PFSK-1 (cell line): ENCODE measurements around the gene CATSPER1.

Experiments used
- FOXP2 ChIP-seq: optimal IDR thresholded peaks from 2 replicates; pipeline ENCODE3; 2011; ENCODE audit warnings: borderline replicate concordance, control low read depth, inconsistent platforms; ENCODE audit not compliant: insufficient read depth; ENCODE audit errors: extremely low read length, extremely low read depth
- POLR2AphosphoS5 ChIP-seq: IDR thresholded peaks from 2 replicates; pipeline ENCODE4 v1.6.1; 2012; ENCODE audit warnings: low read depth, mild to moderate bottlenecking, control low read depth, low read length, moderate library complexity
- SIN3A ChIP-seq: IDR thresholded peaks from 2 replicates; pipeline ENCODE4 v1.6.1; 2012; ENCODE audit warnings: mild to moderate bottlenecking, low read length, moderate library complexity, borderline replicate concordance; ENCODE audit not compliant: insufficient read depth
- TAF1 ChIP-seq: IDR thresholded peaks from 2 replicates; pipeline ENCODE4 v1.6.1; 2012; ENCODE audit warnings: low read length, control low read depth, borderline replicate concordance; ENCODE audit not compliant: insufficient read depth
- TF ChIP-seq, protein P1 (sequence below), 2 experiments: IDR thresholded peaks; 2 replicates each; pipeline versions ENCODE4 v1.6.1 to v1.8.0; 2011 to 2012; ENCODE audit warnings: low read depth in 2 of 2, low read length in 2 of 2, control low read depth in 1 of 2, inconsistent platforms in 1 of 2, mild to moderate bottlenecking in 1 of 2, moderate library complexity in 1 of 2; ENCODE audit not compliant: insufficient read depth in 1 of 2

Gene CATSPER1

DNA sequence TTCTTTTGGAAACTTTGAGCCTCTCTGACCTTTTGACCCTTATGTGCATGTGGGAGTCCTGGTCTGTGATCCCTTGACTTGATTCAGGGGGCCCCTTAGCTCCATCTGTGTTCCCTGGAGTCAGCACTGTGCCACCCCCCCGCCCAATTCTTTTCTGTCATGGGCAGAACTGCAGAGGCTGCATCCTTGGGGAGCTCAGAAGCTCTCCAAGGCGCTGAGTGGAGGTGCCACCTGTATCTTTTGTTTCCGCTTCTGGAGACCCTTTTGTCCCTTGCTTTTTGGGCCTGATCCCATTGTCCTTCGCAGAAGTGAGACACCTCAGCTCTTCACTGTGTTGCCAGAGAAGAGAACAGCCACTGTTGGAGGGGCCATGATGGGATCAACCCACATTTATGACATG lies 41.4 kb upstream of the CATSPER1 start:
- TF ChIP-seq FOXP2, result no peak
- no peak for TF ChIP-seq POLR2AphosphoS5
- no peak for TF ChIP-seq TAF1
- TF ChIP-seq SIN3A, result no peak
- TF ChIP-seq, protein P1, sequence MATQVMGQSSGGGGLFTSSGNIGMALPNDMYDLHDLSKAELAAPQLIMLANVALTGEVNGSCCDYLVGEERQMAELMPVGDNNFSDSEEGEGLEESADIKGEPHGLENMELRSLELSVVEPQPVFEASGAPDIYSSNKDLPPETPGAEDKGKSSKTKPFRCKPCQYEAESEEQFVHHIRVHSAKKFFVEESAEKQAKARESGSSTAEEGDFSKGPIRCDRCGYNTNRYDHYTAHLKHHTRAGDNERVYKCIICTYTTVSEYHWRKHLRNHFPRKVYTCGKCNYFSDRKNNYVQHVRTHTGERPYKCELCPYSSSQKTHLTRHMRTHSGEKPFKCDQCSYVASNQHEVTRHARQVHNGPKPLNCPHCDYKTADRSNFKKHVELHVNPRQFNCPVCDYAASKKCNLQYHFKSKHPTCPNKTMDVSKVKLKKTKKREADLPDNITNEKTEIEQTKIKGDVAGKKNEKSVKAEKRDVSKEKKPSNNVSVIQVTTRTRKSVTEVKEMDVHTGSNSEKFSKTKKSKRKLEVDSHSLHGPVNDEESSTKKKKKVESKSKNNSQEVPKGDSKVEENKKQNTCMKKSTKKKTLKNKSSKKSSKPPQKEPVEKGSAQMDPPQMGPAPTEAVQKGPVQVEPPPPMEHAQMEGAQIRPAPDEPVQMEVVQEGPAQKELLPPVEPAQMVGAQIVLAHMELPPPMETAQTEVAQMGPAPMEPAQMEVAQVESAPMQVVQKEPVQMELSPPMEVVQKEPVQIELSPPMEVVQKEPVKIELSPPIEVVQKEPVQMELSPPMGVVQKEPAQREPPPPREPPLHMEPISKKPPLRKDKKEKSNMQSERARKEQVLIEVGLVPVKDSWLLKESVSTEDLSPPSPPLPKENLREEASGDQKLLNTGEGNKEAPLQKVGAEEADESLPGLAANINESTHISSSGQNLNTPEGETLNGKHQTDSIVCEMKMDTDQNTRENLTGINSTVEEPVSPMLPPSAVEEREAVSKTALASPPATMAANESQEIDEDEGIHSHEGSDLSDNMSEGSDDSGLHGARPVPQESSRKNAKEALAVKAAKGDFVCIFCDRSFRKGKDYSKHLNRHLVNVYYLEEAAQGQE (IDR thresholded peaks at IDR 0.05; ENCODE audit: insufficient read depth in 1 of 2, low read depth in 2 of 2, low read length in 2 of 2), result no peak

DNA sequence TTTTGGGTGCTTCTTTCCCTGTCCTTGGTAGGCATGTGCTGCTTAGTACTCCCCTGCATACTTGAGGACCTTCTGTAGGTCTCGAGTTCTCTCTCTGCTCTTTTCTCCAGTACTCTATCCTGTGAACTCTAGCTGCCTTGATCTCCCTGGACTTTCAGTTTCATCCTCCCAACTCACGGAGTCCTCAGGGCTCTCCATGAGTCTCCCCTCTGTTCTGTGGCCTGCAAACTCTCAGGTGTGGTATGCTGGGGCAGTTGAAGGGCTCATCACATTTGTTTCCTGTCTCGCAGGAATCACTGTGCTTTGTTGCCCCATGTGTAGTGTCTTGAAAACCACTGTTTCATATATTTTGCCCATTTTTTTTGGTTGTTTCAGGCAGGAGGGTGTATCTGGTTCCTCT lies 40.5 kb upstream of the CATSPER1 start:
- TF ChIP-seq POLR2AphosphoS5, result no peak
- TF ChIP-seq TAF1, result no peak
- no peak for TF ChIP-seq FOXP2
- TF ChIP-seq, protein P1 (IDR thresholded peaks at IDR 0.05; ENCODE audit: insufficient read depth in 1 of 2, low read depth in 2 of 2, low read length in 2 of 2), result no peak
- TF ChIP-seq SIN3A, result no peak

DNA sequence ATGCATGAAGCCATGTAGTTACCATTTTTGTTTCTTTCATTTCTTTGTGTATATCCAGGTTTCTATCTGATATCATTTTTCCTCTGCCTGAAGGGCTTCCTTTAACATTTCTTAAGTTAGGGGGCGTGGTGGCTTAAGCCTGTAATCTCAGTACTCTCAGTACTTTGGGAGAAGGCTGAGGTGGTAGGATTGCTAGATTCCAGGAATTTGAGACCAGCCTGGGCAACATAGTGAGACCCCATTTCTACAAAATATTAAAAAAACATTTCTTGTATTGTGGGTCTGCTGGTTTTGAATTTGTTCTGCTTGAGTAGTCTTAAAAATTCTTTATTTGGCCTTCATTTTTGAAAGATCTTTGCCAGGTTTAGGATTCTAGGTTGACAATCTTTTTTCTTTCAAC lies 38.3 kb upstream of the CATSPER1 start:
- TF ChIP-seq TAF1 (no peak), POLR2AphosphoS5 (no peak), FOXP2 (no peak), SIN3A (no peak)
- TF ChIP-seq, protein P1 (IDR thresholded peaks at IDR 0.05; ENCODE audit: insufficient read depth in 1 of 2, low read depth in 2 of 2, low read length in 2 of 2), result no peak

DNA sequence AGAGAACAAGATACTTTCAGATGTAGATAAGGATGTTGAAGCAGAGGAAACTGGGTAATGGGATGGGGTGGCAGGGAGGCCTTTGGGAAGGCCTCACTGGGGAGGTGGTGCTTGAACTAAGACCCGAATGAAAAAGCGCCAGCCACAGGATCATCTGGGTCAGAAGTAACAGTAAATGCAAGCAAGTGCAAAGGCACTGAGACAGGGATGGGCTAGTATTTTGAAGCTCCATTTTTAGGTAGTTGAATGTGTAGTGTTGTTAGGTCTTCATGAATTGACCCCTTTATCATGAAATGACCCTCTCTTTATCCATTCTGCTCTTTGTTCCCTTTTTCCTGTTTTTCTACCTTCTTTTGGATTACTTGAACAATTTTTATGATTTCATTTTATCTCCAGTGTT lies 37.6 kb upstream of the CATSPER1 start:
- TF ChIP-seq, protein P1 (IDR thresholded peaks at IDR 0.05; ENCODE audit: insufficient read depth in 1 of 2, low read depth in 2 of 2, low read length in 2 of 2), result no peak
- TF ChIP-seq POLR2AphosphoS5, result no peak
- TF ChIP-seq SIN3A, result no peak
- no peak for TF ChIP-seq TAF1
- TF ChIP-seq FOXP2, result no peak

DNA sequence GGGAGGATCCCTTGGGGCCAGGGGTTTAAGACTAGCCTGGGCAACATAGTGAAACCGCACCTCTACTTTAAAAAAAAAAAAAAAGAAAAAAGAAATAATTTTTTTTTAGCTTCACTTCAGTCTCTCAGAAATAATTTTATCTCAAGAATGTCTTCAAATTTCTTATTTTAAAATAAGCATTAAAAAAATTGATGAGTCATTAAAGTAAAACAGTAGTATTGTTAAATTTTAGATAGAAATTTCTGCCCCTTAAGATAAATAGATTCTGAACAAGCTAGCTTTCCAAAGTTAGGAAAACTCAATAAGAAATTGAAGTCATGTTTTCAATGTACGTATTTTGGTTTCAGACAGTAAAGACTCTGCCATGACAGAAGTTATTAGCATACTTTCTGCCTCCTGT lies 36.1 kb upstream of the CATSPER1 start:
- TF ChIP-seq TAF1, result no peak
- TF ChIP-seq POLR2AphosphoS5, result no peak
- no peak for TF ChIP-seq FOXP2
- no peak for TF ChIP-seq SIN3A
- TF ChIP-seq, protein P1 (IDR thresholded peaks at IDR 0.05; ENCODE audit: insufficient read depth in 1 of 2, low read depth in 2 of 2, low read length in 2 of 2), result no peak
